EL (cell line): ENCODE measurements around the gene MAP3K10.

Experiments used
- DNase-seq: peaks from one replicate; pipeline ENCODE4 v3.0.0-alpha.2; 2016

MAP3K10 gene

GRCh38 chr19:40234429-40235237 lies 43.4 kb downstream of the MAP3K10 start:
- DNase-seq, result no peak

- DNase-seq, result no peak
Measured at GRCh38 chr19:40235238-40236025, 44.2 kb downstream of the MAP3K10 start.

GRCh38 chr19:40236026-40236355 lies 44.8 kb downstream of the MAP3K10 start:
- no peak for DNase-seq

GRCh38 chr19:40236366-40236765 lies 45.1 kb downstream of the MAP3K10 start:
- DNase-seq, result no peak

- DNase-seq, result no peak
Measured at GRCh38 chr19:40237791-40238190, 46.6 kb downstream of the MAP3K10 start.

GRCh38 chr19:40238775-40239174 lies 47.5 kb downstream of the MAP3K10 start:
- DNase-seq, result no peak

GRCh38 chr19:40239415-40240226 lies 48.4 kb downstream of the MAP3K10 start:
- DNase-seq, result no peak

- no peak for DNase-seq
Measured at GRCh38 chr19:40240332-40240731, 49.1 kb downstream of the MAP3K10 start.

- DNase-seq, result no peak
Measured at GRCh38 chr19:40241125-40241808, 50.0 kb downstream of the MAP3K10 start.

GRCh38 chr19:40241809-40242384 lies 50.7 kb downstream of the MAP3K10 start:
- DNase-seq, result no peak

- no peak for DNase-seq
Measured at GRCh38 chr19:40242480-40242879, 51.3 kb downstream of the MAP3K10 start.

GRCh38 chr19:40243181-40243580 lies 52.0 kb downstream of the MAP3K10 start:
- DNase-seq, result no peak

GRCh38 chr19:40244579-40245317 lies 53.5 kb downstream of the MAP3K10 start:
- no peak for DNase-seq

- DNase-seq, result no peak
Measured at GRCh38 chr19:40245506-40246128, 54.4 kb downstream of the MAP3K10 start.

- DNase-seq, result no peak
Measured at GRCh38 chr19:40246292-40247073, 55.3 kb downstream of the MAP3K10 start.

- no peak for DNase-seq
Measured at GRCh38 chr19:40247178-40247577, 56.0 kb downstream of the MAP3K10 start.

GRCh38 chr19:40247735-40248262 lies 56.6 kb downstream of the MAP3K10 start:
- no peak for DNase-seq

GRCh38 chr19:40249201-40249600 lies 58.0 kb downstream of the MAP3K10 start:
- no peak for DNase-seq

- DNase-seq, result no peak
Measured at GRCh38 chr19:40249781-40250180, 58.6 kb downstream of the MAP3K10 start.

GRCh38 chr19:40251244-40251643 lies 60.0 kb downstream of the MAP3K10 start:
- DNase-seq, result no peak
